GM19397 (cell line): Measurements from ENCODE around the gene SCARB1.

Experiments
- ATAC-seq: cut with Tn5 transposase; IDR thresholded peaks from one replicate; pipeline ENCODE4 v1.9.1; 2021; ENCODE audit warnings: mild to moderate bottlenecking, moderate library complexity; ENCODE audit not compliant: unreplicated experiment

The SCARB1 gene

DNA sequence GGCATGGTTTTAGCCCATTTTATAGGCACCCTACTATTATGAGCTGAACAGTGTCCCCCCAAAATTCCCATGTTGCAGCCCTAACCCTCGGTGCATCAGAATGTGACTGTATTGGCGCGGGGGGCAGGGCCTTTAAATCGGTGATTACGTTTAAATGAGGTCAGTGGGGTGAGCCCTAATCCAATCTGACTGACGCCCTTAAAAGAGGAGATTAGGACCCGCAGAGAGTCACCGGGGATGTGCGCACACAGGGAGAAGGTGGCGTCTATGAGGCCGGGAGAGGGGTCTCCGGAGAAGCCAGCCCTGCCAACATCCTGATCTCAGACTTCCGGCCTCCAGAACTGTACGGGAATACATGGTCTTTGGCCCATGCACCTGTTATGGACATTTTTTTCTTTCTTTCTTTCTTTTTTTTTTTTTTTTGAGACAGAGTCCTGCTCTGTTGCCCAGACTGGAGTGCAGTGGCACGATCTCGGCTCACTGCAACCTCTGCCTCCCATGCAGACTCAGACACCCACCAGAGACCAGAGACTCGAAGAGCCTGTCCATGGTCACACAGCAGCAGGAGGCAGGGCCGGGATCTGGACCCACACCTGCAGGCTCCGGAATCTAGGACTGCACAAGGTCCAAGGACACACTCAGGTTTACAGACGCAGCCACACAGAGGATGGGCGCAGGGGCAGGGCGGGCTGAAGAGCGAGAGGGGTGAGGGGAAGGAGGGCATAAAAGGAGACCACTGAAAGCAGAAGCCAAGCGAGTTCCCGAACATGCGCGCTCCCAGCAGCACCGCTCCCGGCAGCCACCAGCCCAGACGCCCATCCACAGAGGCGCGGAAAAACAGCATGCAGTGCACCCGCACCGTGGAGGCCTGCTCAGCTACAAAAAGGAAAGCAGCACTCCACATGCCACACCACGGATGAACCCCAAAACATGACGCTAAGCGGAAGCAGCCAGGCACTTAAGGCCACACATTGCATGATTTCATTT is 19.0 kb downstream of the SCARB1 start:
- ATAC-seq, result no peak

DNA sequence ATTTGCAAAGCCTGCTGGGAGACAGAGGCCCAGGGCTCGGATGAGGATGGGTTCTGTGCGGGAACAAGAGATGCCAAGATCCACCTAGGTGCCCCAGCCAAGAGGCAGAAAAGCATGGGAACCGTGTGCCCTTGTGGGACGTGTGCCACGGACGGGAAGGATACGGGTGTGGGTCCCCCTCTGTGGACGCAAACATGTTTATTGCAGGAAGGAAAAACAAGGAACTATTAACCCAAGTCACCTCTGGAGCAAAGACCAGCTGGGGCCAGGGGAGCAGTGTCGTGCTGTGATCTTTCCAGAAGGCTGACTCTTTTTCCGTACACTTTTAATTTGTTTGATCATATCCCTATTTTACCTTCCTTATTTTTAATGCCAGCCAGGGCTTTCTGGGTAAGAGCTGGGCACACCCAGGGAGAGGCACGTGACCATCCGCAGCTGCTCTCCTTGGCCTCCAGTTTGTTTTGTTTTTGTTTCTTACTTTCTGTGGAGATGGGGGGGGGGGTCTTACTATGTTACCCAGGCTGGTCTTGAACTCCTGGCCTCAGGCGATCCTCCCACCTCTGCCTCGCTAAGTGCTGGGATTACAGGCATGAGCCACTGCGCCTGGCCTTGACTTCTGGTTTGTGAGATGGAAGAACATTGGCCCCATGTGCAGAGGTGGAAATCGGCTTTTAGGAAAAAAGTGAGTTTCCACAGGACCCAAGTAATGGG is 20.7 kb downstream of the SCARB1 start:
- ATAC-seq, result no peak

DNA sequence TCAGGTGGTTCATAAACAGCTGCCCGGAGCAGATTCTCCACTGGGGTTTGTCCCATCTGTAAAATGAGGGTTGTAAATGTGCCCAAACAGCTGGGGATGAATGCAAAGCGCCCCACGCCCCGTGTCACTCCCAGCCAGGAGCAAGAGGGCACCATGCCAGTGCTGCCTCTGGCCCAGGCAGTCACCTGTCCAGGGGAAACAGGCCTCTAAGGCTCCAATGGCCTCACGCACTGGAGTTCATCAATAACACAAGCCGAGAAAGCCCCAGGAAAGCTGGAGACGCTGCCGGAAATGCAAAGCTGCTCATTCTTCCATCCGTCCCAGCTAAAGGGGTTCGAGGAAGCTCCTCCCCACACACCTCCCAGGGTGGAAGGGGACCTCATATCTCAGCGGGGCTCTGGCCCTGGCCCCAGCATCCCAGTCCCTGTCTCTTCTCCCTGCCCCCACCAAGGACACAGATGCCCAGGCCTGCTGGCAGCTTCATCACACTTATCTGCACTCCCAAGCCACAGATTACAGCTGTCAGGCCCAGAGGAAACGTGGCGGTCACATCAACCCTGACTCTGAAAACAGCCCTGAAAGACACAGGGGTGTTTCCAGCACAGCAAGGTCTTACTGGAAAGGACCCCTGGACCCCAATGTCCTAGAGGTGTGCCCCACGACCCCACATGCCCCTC is 21.5 kb downstream of the SCARB1 start:
- no peak for ATAC-seq

DNA sequence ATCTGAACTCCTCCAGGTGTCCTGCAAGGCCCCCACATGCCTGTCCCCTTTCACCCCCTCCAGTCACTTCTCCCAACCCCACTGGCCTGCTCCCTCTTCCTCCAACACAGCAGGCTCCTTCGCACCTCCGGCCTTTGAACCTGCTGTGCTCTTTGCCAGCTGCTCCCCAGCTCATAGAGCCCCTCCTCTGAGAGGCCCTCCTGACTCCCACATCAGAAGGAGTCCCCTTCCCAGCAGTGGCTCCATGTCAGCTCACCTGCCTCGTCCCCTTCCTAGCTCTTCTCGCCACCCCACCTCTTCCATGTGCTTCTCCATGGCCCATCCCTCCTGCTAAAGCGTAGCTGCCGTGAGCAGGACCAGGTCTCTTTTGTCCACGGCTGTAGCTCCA is 22.1 kb downstream of the SCARB1 start:
- ATAC-seq, result no peak

DNA sequence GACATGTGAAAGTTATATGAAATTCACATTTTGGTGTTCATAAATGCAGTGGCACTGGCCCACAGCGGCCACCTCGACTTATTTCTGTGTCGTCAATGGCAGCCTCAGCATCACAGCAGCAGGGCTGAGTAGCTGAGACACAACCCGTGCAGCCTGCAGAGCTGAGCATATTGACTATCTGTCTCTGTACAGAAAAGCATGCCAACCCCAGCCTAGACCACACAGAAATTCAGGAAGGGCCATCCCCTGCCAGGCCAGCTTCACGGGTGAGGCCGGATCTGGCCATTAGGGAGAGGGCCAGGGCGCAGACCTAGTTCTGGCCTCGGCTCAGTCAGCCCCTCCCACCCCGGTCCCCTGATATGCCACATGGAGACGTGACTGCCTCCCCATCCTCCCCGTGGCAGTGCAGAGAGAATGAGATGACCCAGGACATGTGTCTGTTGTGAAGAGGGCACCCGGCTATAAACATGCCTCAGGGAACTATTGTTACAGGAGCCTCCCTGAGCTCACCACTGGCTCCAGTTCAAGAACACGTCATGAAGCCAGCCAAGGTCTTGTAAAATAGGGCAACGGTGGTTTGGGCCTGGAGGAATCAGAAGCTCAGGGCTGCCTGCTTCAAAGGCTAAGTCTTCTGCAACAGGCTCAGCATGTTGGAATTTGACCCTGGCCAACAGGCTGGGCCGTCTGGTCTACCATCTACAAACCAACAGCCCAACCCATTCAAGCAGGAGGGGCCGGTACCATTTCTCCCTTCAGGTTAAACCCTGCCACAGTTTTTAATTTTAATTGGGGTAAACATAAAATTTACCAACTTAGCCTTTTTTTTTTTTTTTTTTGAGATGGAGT is 25.5 kb downstream of the SCARB1 start:
- ATAC-seq, result no peak

DNA sequence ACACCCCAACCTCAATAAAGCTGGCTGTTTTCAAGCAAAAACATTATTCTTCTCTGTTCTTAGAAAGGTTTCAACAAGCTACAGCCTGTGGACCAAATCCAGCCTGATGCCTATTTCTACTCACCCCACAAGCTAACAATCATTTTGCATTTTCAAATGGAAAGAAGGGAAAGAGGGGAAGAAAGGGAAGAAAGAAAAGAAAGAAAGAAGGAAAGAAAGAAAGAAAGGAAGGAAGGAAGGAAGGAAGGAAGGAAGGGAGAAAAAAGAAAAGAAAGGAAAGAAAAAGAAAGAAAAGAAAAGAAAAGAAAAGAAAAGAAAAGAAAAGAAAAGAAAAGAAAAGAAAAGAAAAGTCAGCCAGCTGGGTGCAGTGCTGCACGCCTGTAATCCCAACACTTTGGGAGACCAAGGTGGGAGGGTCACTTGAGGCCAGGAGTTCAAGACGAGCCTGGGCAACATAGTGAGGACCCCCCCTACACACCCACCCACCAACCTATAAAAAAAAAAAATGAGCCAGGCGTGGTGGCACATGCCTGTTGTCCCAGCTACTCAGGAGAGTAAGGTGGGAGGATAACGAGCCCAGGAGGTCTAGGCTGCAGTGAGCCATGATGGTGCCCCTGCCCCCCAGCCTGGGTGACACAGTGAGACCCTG is 26.3 kb downstream of the SCARB1 start:
- ATAC-seq, result no peak

DNA sequence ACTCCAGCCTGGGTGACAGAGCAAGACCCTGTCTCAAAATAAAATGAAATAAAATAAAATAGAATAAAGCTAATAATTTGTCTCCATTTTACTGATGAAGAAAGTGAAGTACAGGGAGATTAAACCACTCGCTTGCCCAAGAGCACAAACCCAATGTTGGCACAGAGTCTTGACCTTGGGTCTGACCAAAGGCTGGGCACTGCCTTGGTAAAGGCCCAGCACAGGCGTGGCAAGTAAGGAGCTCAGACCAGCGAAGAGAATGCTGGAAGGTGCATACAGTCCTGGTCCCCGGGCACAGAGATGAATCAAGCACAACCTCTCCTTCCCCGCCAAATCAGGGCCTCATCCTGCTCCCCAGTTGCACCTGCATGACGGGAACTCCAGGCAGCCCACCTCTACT is 26.9 kb downstream of the SCARB1 start:
- no peak for ATAC-seq

DNA sequence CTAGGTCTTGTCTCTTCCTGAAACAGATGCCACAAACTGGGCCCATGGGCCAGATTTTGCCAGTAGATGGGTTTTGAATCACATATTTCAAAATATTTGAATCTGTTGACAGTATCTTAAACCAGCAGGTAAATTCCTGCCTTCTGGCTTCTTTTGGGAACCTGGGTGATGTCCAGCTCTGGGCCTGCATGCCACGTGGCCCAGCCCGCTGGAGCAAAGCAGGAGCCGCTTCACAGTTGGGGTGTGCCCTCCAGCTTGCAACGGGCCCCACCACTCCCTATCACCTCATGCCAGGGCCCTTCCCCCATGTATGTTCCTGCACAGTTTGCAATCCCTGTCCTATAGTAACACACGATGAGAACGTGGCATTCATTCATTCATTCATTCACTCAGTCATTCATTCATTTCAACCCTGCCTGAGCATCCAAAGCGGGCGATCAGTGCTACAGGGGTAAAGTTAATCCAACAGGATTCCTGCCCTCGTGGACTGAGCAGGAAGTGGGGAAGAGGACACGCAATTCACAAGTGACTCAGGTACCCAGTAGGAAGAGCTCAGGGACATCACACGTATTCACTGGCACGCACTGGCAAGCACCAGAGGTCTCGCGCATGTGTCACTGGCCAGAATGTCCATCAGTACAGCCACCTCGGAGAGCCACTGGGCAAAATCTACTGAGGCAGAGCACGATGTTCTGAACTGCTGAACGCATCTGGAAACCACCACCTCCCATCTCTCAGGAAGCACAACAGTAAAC is 27.8 kb downstream of the SCARB1 start:
- no peak for ATAC-seq

DNA sequence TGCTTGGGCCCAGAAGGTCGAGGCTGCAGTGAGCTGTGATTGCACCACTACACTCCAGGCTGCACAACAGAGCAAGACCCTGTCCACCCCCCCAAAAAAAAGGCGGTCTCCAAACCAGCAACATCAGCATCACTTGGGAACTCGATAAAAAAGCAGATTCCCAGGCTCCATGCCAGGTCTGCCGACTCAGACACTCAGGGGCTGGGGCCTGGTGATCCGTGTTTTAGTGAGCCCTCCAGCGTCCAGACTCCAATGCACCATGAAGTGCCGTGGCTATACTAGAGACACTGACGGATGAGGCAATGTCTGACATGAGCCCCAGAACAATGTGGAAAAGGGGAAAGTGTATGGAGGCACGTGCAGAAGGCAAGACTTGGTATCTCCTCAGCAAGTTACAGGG is 28.8 kb downstream of the SCARB1 start:
- ATAC-seq, result no peak

DNA sequence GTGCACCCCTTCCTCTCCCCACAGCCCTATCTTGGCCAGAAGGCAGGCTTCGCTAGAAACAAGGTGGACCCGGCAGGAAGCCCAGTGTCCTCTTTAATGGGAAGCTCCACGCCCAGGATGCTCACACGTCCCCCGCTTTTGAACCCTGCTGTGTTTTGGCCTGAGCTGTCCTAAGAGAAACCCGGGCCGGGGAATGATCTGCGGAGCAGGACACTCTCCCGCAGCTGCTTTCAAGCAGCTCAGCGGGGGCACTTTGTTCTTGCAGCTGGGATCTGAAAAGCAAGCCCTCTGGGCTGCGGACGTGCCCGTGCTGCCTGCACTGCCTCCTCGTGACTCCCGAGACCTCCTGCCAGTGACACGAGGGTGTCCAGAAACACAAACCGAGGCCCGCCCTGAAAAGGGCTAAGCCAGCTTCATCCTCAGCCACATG is 30.0 kb downstream of the SCARB1 start:
- ATAC-seq, result no peak

DNA sequence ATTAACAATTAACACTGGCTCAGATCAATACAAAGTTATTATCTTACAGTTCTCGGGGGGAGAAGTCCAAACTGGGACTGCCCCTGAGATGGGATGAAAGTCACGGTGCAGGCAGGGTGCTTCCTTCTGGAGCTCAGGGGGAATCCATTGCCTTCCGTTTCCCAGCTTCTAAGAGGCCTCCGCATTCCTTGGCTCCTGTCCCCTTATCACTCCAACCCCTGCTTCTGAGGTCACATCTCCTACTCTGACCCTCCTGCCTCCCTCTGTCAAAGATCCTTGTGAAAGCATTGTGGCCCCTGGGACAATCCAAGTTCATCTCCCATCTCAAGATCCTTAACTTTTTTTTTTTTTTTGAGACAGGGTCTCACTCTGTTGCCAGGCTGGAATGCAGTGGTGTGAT is 30.8 kb downstream of the SCARB1 start:
- no peak for ATAC-seq

DNA sequence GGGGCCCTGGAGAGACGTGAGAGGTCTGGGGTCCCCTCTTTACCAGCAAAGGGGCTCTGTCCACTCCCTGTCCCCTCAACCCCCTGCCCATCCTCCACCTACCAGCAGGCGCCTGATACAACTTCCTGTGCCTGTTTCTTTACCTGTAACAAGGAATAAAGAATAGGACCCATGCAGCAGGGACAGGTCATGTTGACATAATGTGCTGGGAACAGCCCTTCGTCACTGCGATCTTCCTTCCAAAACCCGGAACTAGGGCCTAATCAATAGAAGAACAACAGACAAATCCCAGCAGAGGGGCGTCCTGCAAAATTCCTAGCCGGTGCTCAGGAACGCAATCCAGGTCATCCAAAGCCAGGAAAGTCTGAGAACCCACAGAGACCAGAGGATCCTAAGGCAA is 32.1 kb downstream of the SCARB1 start:
- no peak for ATAC-seq

DNA sequence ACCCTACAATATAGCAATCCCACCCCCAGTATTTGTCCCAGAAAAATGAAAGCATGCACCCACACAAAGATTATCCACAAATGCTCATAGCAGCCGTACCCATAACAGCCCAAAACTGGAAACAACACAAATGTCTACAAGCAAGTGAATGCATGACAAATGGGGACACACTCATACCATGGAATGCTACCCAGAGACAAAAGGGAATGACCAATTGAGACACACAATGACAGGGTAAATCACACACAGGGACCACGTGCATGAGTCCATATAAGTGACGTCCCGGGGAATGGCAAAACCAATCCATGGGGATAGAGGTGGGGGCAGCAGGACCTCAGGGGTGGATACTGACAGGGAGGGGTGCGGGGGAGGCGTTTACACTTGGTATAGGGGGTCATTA is 33.4 kb downstream of the SCARB1 start:
- no peak for ATAC-seq

DNA sequence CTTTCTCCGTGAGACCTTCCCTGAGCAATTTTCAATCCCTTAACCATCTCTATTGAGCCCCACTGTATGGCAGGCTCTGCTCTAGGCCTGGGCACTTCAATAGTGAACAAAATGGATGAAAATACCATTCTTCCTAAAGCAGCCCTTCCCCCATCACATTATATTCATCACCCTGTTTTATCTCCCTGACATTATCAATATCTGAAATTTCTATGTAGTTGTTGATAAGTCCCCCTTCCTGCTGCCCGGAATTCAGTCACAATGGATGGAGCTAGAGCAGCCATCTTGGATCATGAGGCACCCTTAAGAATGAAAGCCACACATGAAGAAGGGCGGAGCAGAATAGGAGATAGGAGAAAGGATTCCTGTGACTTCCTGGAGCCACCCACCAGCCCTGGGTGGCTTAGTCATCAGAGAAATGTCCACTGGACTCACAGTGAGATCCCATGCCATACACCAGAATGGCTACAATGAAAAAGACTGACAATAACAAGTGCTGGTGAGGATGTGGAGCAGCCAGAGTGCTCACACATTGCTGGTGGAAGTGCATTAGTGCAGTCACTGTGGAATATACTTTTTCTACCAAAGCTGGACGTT is 33.9 kb downstream of the SCARB1 start:
- no peak for ATAC-seq

DNA sequence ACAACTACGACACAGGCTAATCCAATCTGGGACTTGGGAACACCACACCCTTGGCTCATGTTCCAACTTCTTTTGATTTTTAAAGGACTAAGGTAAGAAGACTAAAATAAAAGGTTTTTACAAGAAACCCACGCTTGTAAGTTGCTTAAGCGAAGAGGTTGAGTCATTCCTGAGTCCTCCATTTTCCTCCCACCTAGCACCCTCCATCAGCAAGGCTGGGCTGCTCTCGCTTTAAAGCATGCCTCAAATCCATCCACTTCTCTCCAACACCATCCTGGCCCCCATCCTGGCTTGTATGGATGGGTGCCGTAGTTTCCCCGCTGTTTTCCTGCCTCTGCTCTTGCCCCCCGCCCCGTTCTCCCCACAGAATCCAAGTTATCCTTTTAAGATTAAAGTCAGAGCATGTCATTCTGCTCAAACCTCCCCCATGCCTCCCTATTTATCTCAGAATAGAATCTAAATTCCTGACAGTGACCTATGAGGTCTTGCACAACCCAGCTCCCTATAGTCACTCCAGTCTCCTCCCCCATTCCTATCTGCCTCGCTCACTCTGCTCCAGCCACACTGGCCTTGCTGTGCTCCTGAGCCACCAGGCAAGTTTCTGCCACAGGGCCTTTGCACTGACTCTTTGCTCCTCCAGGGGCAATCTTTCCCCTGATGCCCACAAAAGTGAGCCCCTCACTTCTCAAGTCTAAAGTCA is 34.5 kb downstream of the SCARB1 start:
- no peak for ATAC-seq

DNA sequence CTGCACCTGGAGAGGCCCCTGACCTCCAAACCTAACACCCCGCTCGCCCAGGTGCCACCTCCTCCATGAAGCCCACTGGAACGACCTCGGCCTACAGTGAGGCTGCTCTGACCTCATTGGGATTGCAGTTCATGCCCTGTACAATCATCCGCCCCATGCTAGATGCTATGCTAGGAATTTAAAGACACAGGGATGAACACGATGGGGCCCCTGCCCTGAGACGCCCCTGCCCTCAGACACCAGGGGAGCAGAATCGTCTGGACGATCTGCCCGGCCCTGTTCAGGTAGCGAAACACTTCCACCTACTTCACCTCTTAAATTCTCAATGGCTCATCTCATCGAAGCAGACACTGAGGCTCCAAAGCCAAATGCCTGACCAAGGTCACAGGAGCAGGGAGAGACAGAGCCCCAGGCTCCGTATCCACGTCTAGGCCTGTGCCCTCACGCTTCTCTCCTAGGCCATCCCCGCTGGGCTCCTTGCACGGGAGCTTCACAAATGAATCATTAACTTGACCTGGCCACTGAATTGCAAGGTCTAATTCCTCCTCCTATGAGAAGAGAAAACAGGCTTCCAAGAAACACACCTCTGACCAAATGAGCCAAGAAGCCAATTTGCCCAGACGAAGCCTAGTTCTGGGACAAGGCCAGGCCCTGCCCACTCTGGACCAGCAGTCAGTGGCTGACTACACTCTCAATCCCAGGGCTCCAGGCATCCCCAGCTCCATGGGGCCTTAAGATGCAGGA is 35.2 kb downstream of the SCARB1 start:
- no peak for ATAC-seq

DNA sequence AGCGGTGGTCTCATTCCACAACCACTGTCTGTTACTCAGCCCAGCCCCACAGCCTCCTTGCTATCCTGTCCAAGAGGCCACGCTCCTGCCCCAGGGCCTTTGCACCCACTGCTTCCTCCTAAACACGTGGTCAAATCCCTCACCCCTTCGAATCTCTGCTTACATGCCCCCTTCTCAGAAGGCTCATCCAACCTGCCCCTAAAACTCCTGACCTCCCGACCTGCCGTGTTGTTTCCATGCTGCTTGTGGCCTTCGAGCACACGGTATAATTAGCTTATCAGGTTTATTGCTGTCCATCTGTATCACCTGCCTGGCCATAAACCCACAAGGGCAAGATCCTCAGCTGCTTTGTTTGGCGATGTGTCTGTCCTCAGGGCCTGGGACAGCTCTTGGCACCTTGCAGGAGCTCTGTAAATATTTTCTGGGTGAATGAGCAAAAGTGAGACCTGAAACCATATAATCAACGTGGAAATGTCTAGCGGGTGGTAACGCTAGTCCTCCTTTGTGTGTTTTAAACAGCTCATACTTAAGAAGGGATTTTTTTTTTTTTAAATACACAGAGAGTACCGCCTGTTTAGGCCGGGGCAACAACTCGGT is 36.0 kb downstream of the SCARB1 start:
- ATAC-seq, result no peak
